Lower lobe of right lung (tissue), 2 donors: ENCODE data around the gene FBXW12. TPM values are rescaled to one million over a fixed set of nuclear protein-coding genes. Genes with fewer than 3 reads are reported as not detected.
"Not testable (repeated sequence)": the region's sequence is repeated elsewhere in the genome, so short reads cannot be mapped to it uniquely, and the experiment has no call there.

ENCODE experiments used
- ATAC-seq, 2 donors: fragments of 200-7000 bp; cut with Tn5 transposase; one replicate each; pipeline ENCODE4 v1.9.1; 2020 to 2022; ENCODE audit warnings: mild to moderate bottlenecking in 2 of 2, moderate library complexity in 2 of 2
- DNase-seq: peaks from one replicate; pipeline ENCODE4 v3.0.0-alpha.2; 2020
- H3K27ac ChIP-seq: fragments of 200-600 bp; one replicate; pipeline ENCODE4 v1.8.0; 2022
- H3K27me3 ChIP-seq: fragments of 200-600 bp; one replicate; pipeline ENCODE4 v1.8.0; 2022; ENCODE audit warnings: low read depth
- H3K36me3 ChIP-seq: fragments of 200-600 bp; one replicate; pipeline ENCODE4 v1.8.0; 2022; ENCODE audit warnings: mild to moderate bottlenecking
- H3K4me1 ChIP-seq: fragments of 200-600 bp; one replicate; pipeline ENCODE4 v1.8.0; 2022
- H3K4me3 ChIP-seq: fragments of 200-600 bp; one replicate; pipeline ENCODE4 v1.8.0; 2022; ENCODE audit warnings: mild to moderate bottlenecking
- H3K9me3 ChIP-seq: fragments of 200-600 bp; one replicate; pipeline ENCODE4 v1.8.0; 2022
- intact Hi-C: fragments of 100-400 bp; cut with DNase I; formaldehyde crosslinking; loops from one replicate; pipeline ENCODE4 v1.11.0; 2022
- total RNA-seq: library from RNA; stranded (reverse); fragmentation: NEBNext Ultra II Directional; extraction: Animal tissue kit (Norgen Biotek cat#: 25700); gene quantifications from one replicate; pipeline ENCODE4 v1.2.1, GENCODE V29; 2021
- TF ChIP-seq, protein P1 (sequence below): fragments of 200-600 bp; IDR thresholded peaks from one replicate; pipeline ENCODE4 v1.8.0; 2022; ENCODE audit warnings: antibody characterized with exemption, mild to moderate bottlenecking
- donor health status: DM: no; HTN: yes; CAD: no; lungs with severe emphysema.

Gene FBXW12
- total RNA-seq, 1 donor from 2014 or later: not detected

DNA sequence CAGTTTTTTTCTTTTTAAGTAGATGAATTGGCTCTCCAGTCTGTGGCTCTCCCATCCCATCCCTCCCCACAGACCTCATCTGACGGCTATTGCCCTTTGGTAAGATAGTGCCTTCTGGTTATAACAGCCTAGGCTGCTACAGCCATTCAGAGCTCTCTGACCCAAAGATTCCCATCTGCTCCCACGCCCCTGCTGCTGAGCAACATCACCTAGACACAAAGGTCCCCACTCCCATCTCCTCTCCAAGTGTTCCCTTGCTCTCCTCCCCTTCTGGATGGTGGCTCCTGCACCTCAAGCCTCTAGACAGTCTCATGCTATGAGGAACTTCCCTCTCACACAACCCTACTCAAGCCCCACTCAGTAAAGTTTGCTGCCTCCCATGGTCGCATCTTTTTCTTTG lies 23.7 kb downstream of the FBXW12 start:
- no peak for DNase-seq
- intact Hi-C loops: no loop called here

DNA sequence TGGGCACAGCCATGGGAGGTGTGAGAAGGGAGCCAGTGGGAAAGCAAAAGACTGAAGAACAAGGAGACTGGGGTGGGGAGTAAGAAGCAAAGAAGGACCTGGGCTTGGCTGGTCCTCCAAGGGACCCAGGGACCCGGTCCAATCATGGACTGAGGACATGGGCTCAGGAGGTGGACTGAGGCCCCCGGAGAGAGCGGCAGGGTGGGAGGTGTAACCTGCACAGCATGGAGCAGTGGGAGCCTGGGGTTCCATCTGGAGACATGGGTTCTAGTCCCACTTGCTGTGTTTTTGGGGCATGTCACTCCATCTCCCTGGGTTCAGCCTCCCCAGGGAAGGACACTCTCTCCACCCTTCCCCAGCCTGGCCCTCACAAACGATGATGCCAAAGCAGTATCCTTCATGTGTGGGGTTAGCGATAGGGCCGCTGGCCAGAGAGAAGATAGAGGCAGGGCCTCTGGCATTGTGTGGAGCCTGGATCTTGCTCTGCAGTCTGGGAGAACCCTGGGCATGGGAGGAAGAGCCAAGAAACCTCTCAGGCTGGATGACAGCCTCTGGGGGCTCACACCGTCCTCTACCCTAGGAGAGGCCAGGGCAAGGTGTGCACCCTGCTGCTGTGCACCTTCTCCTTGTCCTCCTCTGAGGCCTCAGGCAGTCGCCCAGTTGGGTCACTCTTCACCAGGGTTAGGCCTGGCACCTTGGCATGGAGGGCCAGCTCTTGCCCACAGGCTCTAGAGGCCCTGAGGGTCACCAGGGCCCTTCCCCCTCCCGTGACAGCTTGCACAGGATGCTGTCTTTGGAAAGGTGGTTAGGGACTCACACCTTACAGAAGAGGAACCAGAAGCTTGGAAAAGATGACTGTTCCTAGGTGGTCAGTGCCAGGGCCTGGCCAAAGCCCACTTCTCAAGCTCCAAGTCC lies 26.0 kb downstream of the FBXW12 start:
- intact Hi-C loops: no loop called here
- no peaks in the 10 kb centered on the region for H3K27me3 ChIP-seq
- no peak overlapping the region for H3K4me3 ChIP-seq
- TF ChIP-seq, protein P1, sequence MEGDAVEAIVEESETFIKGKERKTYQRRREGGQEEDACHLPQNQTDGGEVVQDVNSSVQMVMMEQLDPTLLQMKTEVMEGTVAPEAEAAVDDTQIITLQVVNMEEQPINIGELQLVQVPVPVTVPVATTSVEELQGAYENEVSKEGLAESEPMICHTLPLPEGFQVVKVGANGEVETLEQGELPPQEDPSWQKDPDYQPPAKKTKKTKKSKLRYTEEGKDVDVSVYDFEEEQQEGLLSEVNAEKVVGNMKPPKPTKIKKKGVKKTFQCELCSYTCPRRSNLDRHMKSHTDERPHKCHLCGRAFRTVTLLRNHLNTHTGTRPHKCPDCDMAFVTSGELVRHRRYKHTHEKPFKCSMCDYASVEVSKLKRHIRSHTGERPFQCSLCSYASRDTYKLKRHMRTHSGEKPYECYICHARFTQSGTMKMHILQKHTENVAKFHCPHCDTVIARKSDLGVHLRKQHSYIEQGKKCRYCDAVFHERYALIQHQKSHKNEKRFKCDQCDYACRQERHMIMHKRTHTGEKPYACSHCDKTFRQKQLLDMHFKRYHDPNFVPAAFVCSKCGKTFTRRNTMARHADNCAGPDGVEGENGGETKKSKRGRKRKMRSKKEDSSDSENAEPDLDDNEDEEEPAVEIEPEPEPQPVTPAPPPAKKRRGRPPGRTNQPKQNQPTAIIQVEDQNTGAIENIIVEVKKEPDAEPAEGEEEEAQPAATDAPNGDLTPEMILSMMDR: no peak
- no peak for DNase-seq
- ATAC-seq: peak in 1 of 2 donors; percentile 31
- H3K9me3 ChIP-seq: no peaks in the 10 kb centered on the region
- H3K4me1 ChIP-seq: peaks cover 8% of the 10 kb centered on the region
- no peak overlapping the region for H3K27ac ChIP-seq
- no peaks in the 10 kb centered on the region for H3K36me3 ChIP-seq

More for the DNA sequence above, 23.7 kb downstream of the FBXW12 start:
- Histone ChIP-seq H3K36me3 (no peaks in the 10 kb centered on the region), H3K27me3 (no peaks in the 10 kb centered on the region), H3K27ac (no peak overlapping the region), H3K4me3 (no peak overlapping the region), H3K4me1 (no peaks in the 10 kb centered on the region), H3K9me3 (no peaks in the 10 kb centered on the region)
- ATAC-seq: no peak
- TF ChIP-seq, protein P1: no peak

DNA sequence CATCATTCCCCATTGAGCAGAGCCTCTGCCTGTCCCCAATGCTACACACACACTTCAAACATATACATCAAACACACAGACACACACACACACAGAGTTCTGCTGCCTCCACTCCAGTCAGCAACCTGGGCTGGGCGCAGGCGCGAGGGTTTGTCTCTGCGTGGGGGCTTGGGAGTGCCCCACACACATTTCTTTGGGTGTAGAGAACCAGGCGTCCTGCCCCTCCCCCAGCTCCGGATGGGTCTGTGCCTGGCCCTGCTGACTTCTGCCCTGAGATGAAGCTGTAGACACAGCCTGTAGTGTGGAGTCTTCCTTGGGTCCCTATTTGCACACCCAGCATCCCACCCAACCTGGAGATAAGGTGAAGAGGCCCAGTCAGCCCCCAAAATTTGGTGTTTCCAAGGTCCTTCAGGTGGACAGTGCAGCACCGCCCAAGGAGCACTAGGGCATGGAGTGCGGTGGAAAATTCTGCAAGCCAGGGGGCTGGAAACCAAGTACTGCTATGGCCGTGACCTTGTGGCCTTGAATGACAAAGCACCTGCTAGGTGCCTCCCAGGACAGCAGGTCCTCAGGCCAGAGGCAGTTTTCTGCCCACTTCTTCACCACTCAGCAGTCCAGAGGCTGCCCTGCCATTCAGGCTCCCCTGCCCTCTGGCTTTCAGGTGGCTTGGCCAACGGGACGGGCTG lies 26.8 kb downstream of the FBXW12 start:
- no peak overlapping the region for H3K4me3 ChIP-seq
- ATAC-seq (peak; percentile 8 to 15), DNase-seq (no peak)
- peaks cover 4% of the 10 kb centered on the region for H3K36me3 ChIP-seq
- intact Hi-C loops: no loop called here
- H3K27ac ChIP-seq: no peak overlapping the region
- peaks cover 8% of the 10 kb centered on the region for H3K4me1 ChIP-seq
- TF ChIP-seq, protein P1: no peak
- no peaks in the 10 kb centered on the region for H3K9me3 ChIP-seq
- no peaks in the 10 kb centered on the region for H3K27me3 ChIP-seq

DNA sequence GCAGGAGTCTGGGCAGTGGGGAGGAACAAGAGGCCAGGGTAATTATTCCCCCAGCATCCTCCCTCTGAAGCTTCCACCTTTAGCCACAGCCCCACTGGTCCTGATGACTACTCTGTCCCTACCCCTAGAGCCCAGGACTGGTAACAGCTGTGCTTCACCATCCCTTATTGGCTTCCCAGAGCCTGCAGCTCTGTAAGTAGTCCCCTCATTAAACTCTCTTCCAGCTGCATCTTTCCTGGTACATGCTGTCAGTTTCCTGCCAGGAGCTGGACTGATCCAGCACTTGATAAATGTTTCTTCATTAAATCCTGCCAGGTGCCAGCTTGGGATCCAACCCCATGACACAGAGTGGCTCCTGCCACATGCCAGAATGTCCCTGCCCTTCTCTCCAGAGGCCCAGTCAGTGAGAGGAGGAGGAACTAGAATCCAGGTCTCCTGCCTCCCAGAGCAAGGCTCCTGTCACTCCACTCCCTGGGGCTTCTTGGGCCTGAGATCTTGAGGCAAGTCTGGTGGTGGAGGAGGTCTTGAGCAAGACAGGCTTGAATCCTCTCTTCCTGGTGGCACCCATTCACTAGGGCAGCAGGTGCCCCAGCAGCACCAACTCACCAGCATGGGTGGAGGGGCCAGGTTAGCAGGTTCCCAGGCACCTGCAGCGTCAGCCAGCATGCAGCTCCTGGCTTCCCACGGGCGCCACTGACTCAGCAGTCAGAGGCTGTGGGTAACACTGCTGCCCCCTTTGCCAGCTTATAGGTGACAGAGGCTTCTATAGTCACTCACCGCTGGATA lies 27.6 kb downstream of the FBXW12 start:
- H3K27ac ChIP-seq: no peak overlapping the region
- H3K36me3 ChIP-seq: peaks cover 9% of the 10 kb centered on the region
- H3K4me3 ChIP-seq: no peak overlapping the region
- no peaks in the 10 kb centered on the region for H3K9me3 ChIP-seq
- TF ChIP-seq, protein P1: no peak
- peak; percentile 9 to 12 for ATAC-seq
- peaks cover 8% of the 10 kb centered on the region for H3K4me1 ChIP-seq
- intact Hi-C loops: loop anchor here (5.0 kb wide), 1 partner anchor 38 kb away; no protein-coding TSS in a partner anchor
- H3K27me3 ChIP-seq: no peaks in the 10 kb centered on the region
- DNase-seq: no peak

DNA sequence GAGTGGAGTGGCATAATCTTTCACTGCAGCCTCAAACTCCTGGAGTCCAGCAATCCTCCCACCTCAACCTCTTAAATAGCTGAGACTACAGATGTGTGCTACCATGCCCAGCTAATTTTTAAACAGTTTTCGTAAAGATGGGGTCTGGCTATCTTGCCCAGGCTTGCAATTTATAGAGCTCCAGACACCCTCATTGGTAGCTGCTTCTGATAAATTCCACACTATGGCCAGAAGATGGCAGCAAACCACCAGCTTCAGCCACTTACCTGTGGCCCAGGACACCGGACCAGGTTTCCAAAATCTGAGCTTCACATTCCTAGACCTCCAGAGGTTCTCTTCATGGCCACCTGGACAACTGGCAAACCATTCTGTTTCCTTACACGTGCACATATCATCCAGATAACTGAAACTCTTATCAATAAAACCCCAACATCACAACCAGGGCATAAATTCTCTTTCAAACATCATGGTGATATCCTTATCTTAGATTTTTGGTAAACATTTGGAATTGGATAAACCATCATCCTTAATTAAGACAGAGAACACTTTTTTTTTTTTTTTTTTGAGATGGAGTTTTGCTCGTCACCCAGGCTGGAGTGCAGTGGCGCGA lies 28.9 kb downstream of the FBXW12 start:
- H3K27ac ChIP-seq: peak overlapping the region; percentile 73
- H3K27me3 ChIP-seq: no peaks in the 10 kb centered on the region
- no peak overlapping the region for H3K4me3 ChIP-seq
- peak; percentile 65 to 78 for ATAC-seq
- intact Hi-C loops: loop anchor here (5.0 kb wide), 1 partner anchor 36 kb away; no protein-coding TSS in a partner anchor
- H3K9me3 ChIP-seq: no peaks in the 10 kb centered on the region
- peaks cover 15% of the 10 kb centered on the region for H3K36me3 ChIP-seq
- TF ChIP-seq, protein P1: peak; percentile 86
- H3K4me1 ChIP-seq: peaks cover 8% of the 10 kb centered on the region
- DNase-seq: no peak

DNA sequence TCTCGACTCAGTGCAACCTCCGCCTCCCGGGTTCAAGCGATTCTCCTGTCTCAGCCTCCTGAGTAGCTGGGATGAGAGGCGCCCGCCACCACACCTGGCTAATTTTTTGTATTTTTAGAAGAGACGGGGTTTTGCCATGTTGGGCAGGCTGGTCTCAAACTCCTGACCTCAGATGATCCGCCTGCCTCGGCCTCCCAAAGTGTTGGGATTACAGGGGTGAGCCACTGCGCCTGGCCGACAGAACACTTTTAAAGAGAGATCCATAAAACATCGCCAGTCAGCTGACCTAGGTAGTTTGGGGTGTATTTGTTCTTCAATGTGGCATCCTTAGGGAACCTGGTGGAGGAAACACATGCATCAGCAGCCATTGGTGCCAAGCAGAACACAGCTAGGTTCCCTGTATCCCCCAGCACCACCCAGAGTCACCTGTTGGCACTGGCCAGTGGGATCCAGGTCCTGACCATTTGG lies 29.4 kb downstream of the FBXW12 start:
- intact Hi-C loops: loop anchor here (5.0 kb wide), 1 partner anchor 36 kb away; no protein-coding TSS in a partner anchor
- not testable (repeated sequence) for H3K4me1 ChIP-seq, H3K9me3 ChIP-seq, ATAC-seq, H3K4me3 ChIP-seq, H3K27me3 ChIP-seq
- peak; percentile 25 for DNase-seq
- Histone ChIP-seq H3K36me3 (peaks cover 21% of the 10 kb centered on the region), H3K27ac (peak overlapping the region; percentile 73)
